GM12878 (cell line): ENCODE results near the gene MAGI3. TPM values are rescaled to one million over a fixed set of nuclear protein-coding genes. Genes with fewer than 3 reads are reported as not detected.
A peak's percentile ranks its signal among the peaks of the same experiment; 100 is the strongest.

ENCODE experiments used
- ATAC-seq: fragments of 200-7000 bp; cut with Tn5 transposase; 3 replicates; pipeline ENCODE4 v1.9.1; 2020; ENCODE audit warnings: mild to moderate bottlenecking, moderate library complexity
- BruUV-seq: library from RNA; stranded (reverse); fragments of 400-500 nt; replicated peaks from 2 replicates; lab custom pipeline; 2021; lab: Mats Ljungman, UMichigan
- CTCF ChIA-PET: fragments of 300-600 bp; sonication (Branson Sonifier 250); formaldehyde crosslinking; extraction: SDS; loops from one replicate; lab custom pipeline; 2021; ENCODE audit warnings: inconsistent platforms; lab: Yijun Ruan, JAX
- POLR2A ChIA-PET: fragments of 350-600 bp; formaldehyde crosslinking; extraction: SDS; loops from one replicate; lab custom pipeline; 2021; ENCODE audit warnings: inconsistent platforms; lab: Charles Lee
- RAD21 ChIA-PET: fragments of 300-600 bp; sonication (Branson Sonifier 250); formaldehyde crosslinking; loops from one replicate; lab custom pipeline; 2023; ENCODE audit warnings: antibody characterized with exemption; ENCODE audit not compliant: unreplicated experiment; lab: Charles Lee
- SMC1A ChIA-PET: fragments of 300-600 bp; sonication (Branson Sonifier 250); formaldehyde crosslinking; loops from one replicate; lab custom pipeline; 2023; ENCODE audit not compliant: unreplicated experiment, uncharacterized antibody; lab: Charles Lee
- DNase-seq: peaks from one replicate; pipeline ENCODE4 v3.0.0-alpha.2; 2011; ENCODE audit warnings: low read depth, low spot score
- FAIRE-seq: peaks from 3 replicates; lab custom pipeline; 2011; peaks lifted over from hg19 to GRCh38; lab: Jason Lieb, UNC
- H2AFZ ChIP-seq: 2 replicates; pipeline ENCODE4 v1.6.0; 2011; ENCODE audit warnings: low read depth, low read length, control low read depth; ENCODE audit not compliant: control insufficient read depth
- H3K27ac ChIP-seq: 2 replicates; pipeline ENCODE4 v1.5.1; 2011; ENCODE audit warnings: control low read depth; ENCODE audit not compliant: control insufficient read depth, insufficient read depth
- H3K27me3 ChIP-seq, 2 experiments: replicated peaks in 1 of 2; 2 replicates each; pipeline versions ENCODE4 v1.6.0 to v1.6.1; 2011; ENCODE audit warnings: low read length in 1 of 2; ENCODE audit not compliant: control insufficient read depth in 2 of 2, insufficient read depth in 2 of 2
- H3K36me3 ChIP-seq, 2 experiments: 2 replicates each; pipeline ENCODE4 v1.5.1; 2011; ENCODE audit warnings: low read length in 1 of 2; ENCODE audit not compliant: control insufficient read depth in 2 of 2, insufficient read depth in 2 of 2
- H3K4me1 ChIP-seq: 2 replicates; pipeline ENCODE4 v1.6.1; 2011; ENCODE audit warnings: mild to moderate bottlenecking, low read length, moderate library complexity, mixed read lengths; ENCODE audit not compliant: control insufficient read depth, insufficient read depth
- H3K4me2 ChIP-seq: 2 replicates; pipeline ENCODE4 v1.6.0; 2011; ENCODE audit warnings: control low read depth; ENCODE audit not compliant: control insufficient read depth, insufficient read depth
- H3K4me3 ChIP-seq: fragments of 200-600 bp; sonication (generic); 2 replicates; pipeline ENCODE4 v1.5.1; 2016
- H3K79me2 ChIP-seq: 2 replicates; pipeline ENCODE4 v1.6.0; 2011; ENCODE audit warnings: low read length; ENCODE audit not compliant: control insufficient read depth, insufficient read depth
- H3K9ac ChIP-seq: 2 replicates; pipeline ENCODE4 v1.8.0; 2011; ENCODE audit warnings: low read length, control low read depth, mixed read lengths; ENCODE audit not compliant: control insufficient read depth, insufficient read depth
- H3K9me3 ChIP-seq: replicated peaks from 3 replicates; pipeline ENCODE4 v1.5.1; 2011; ENCODE audit warnings: mild to moderate bottlenecking, low read length; ENCODE audit not compliant: control insufficient read depth, insufficient read depth
- H4K20me1 ChIP-seq: 2 replicates; pipeline ENCODE4 v1.6.0; 2011; ENCODE audit not compliant: control insufficient read depth, insufficient read depth
- BRCA1 ChIP-seq: IDR thresholded peaks from 2 replicates; pipeline ENCODE4 v1.6.1; 2011; ENCODE audit warnings: low read depth, low read length, improper control_type of control experiment
- FOXK2 ChIP-seq: fragments of 450-650 bp; IDR thresholded peaks from 2 replicates; pipeline ENCODE4 v1.6.1; 2017; ENCODE audit warnings: mild to moderate bottlenecking, moderate library complexity
- FOXM1 ChIP-seq: IDR thresholded peaks from 2 replicates; pipeline ENCODE4 v1.6.1; 2012; ENCODE audit warnings: low read depth, mild to moderate bottlenecking, inconsistent platforms, low read length, moderate library complexity
- KAT2A ChIP-seq: conservative IDR thresholded peaks from 2 replicates; pipeline ENCODE4 v1.6.1; 2011; ENCODE audit warnings: low read depth, low read length; ENCODE audit not compliant: control insufficient read depth
- KLF5 ChIP-seq: fragments of 450-650 bp; IDR thresholded peaks from 2 replicates; pipeline ENCODE4 v1.6.1; 2014; ENCODE audit warnings: mild to moderate bottlenecking; ENCODE audit not compliant: partially characterized antibody
- MEF2A ChIP-seq: IDR thresholded peaks from 2 replicates; pipeline ENCODE4 v1.6.1; 2011; ENCODE audit warnings: low read depth, mild to moderate bottlenecking, low read length, moderate library complexity; ENCODE audit not compliant: insufficient read depth
- NFXL1 ChIP-seq: fragments of 450-650 bp; IDR thresholded peaks from 2 replicates; pipeline ENCODE4 v1.6.1; 2017; ENCODE audit warnings: antibody characterized with exemption, mild to moderate bottlenecking, borderline replicate concordance
- NFYA ChIP-seq: IDR thresholded peaks from 2 replicates; pipeline ENCODE4 v1.6.1; 2011; ENCODE audit warnings: low read depth, mild to moderate bottlenecking, low read length, improper control_type of control experiment, borderline replicate concordance
- NFYB ChIP-seq: IDR thresholded peaks from 2 replicates; pipeline ENCODE4 v1.6.1; 2011; ENCODE audit warnings: low read depth, mild to moderate bottlenecking, low read length, improper control_type of control experiment, moderate library complexity; ENCODE audit not compliant: insufficient read depth
- RBBP5 ChIP-seq: fragments of 200-600 bp; sonication (generic); conservative IDR thresholded peaks from 2 replicates; pipeline ENCODE4 v1.6.1; 2016
- RCOR1 ChIP-seq: conservative IDR thresholded peaks from 2 replicates; pipeline ENCODE4 v1.6.1; 2012; ENCODE audit warnings: low read depth, low read length, improper control_type of control experiment
- RUNX3 ChIP-seq: IDR thresholded peaks from 2 replicates; pipeline ENCODE4 v1.6.1; 2012; ENCODE audit warnings: low read length, inconsistent platforms
- SIN3A ChIP-seq: IDR thresholded peaks from 2 replicates; pipeline ENCODE4 v1.6.1; 2012; ENCODE audit warnings: low read depth, low read length, improper control_type of control experiment
- SP1 ChIP-seq: IDR thresholded peaks from one replicate; pipeline ENCODE4 v1.6.1; 2011; ENCODE audit warnings: low read depth, low read length
- SREBF1 ChIP-seq: IDR thresholded peaks from 2 replicates; pipeline ENCODE4 v1.6.1; 2012; ENCODE audit warnings: mild to moderate bottlenecking, low read length
- STAT1 ChIP-seq: fragments of 450-650 bp; conservative IDR thresholded peaks from 2 replicates; pipeline ENCODE4 v1.6.1; 2014; ENCODE audit warnings: antibody characterized with exemption, mild to moderate bottlenecking
- TCF7 ChIP-seq: IDR thresholded peaks from 2 replicates; pipeline ENCODE4 v1.6.1; 2014; ENCODE audit warnings: antibody characterized with exemption, borderline replicate concordance
- ZNF217 ChIP-seq: fragments of 450-650 bp; IDR thresholded peaks from 2 replicates; pipeline ENCODE4 v1.6.1; 2017; ENCODE audit warnings: antibody characterized with exemption, mild to moderate bottlenecking
- WGBS: methylation state at CpG from one replicate; pipeline ENCODE4 v1.1.6; 2016; ENCODE audit warnings: low lambda C conversion rate; ENCODE audit not compliant: insufficient replicate concordance, insufficient coverage; ENCODE audit errors: missing lambda C conversion rate; 5-methylcytosine and 5-hydroxymethylcytosine counted together
- in situ Hi-C: fragments of 300-500 bp; cut with MboI; formaldehyde crosslinking; loops from 9 replicates; pipeline ENCODE4 v1.14.3; 2018; ENCODE audit warnings: mixed read lengths
- intact Hi-C: fragments of 100-400 bp; cut with micrococcal nuclease; formaldehyde crosslinking; loops from one replicate; pipeline ENCODE4 v1.14.2; 2022; ENCODE audit not compliant: unreplicated experiment
- polyA plus RNA-seq, 11 experiments: library from polyadenylated mRNA; depleted of rRNA in 4 of 11; unstranded in 6 of 11; stranded (reverse) in 5 of 11; fragments of >200 nt; fragmentation: Nextera tagmentation in 4 of 11; fragmentation: Illumina TruSeq in 1 of 11; extraction: Ambion mirVana in 4 of 11; extraction: Trizol in 1 of 11; gene quantifications; 1 replicate in 1 of 11; 2 replicates in 10 of 11; pipeline versions ENCODE4 v1.2.1 to v1.2.3, GENCODE V29; 2011 to 2016; ENCODE audit warnings: inconsistent platforms in 2 of 11, missing spikeins in 2 of 11, low read depth in 1 of 11
- total RNA-seq, 4 experiments: library from RNA; depleted of rRNA in 3 of 4; stranded (reverse); fragments of >200 nt in 3 of 4; fragmentation: Illumina TruSeq in 1 of 4; extraction: Trizol in 1 of 4; gene quantifications; 2 replicates each; pipeline versions ENCODE4 v1.2.1 to v1.2.3, GENCODE V29; 2013 to 2021
- TF ChIP-seq, protein P1 (sequence below): fragments of 150-350 bp; IDR thresholded peaks from 2 replicates; pipeline ENCODE4 v1.6.1; 2014; ENCODE audit warnings: mild to moderate bottlenecking, low read depth, low read length

The MAGI3 gene
- total and polyA plus RNA-seq, 10 of the 15 experiments (the other 5 are each of a cell fraction or from before 2014, with no cell fraction given) = 0.17 to 0.65 (median 0.32) TPM

DNA sequence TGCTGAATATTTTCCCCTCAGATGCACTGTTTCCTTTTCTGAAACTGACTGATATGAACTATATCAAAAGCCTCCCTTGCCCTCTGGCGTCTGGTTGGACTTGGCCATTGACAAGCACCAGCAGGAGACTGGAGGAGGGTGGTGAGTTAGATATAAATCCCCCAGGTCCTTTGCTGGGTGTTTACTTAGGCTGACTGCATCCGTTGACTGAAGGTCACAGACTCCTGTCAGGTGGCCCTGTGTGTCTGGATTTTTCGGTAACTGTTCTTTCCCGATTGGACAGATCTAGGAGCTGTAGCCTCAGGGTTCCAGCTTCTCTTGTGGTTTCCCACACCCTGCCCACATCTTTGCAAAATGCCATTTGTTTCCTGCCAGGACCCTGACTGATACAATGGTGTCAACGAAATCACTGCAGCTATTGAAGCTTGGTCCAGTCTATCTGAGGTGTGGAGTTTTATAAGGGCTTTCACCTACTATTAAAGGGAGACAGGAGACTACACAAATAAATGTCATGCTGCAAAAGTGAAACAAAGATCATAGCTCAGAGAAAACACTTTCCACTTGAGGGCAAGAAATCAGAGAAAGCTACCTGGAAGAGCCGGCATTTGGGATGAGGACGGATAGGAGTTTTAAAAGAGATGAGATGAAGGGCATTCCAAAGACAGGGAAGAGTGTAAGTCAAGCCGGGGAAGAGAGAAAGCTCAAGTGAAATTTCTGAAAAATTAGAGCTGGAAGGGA is 1.5 kb upstream of the MAGI3 start:
- no peak overlapping the region for H2AFZ ChIP-seq
- FAIRE-seq = no peak
- RAD21 ChIA-PET = interaction anchor here (0.8 to 0.9 kb wide), 2 partner anchors 165 to 253 kb away, joined by 3 read pairs; no protein-coding TSS in a partner anchor
- intact Hi-C loops (no loop called here), in situ Hi-C loops (no loop called here)
- H3K27me3 ChIP-seq = peaks cover 0 to 10% of the 10 kb centered on the region in 2 experiments; a peak in 2 of 4 replicates
- H3K4me3 ChIP-seq = no peak overlapping the region
- H3K4me1 ChIP-seq = peaks cover 2% of the 10 kb centered on the region; the same call in 1 of the 2 replicates
- SMC1A ChIA-PET = interaction anchor here (1.1 kb wide), 1 partner anchor 316 kb away, joined by 3 read pairs; the partner anchor contains the start of gene LRIG2
- no peak for TF ChIP-seq ZNF217
- no peak for TF ChIP-seq KAT2A
- TF ChIP-seq MEF2A = no peak
- no peak for TF ChIP-seq RCOR1
- TF ChIP-seq KLF5 = no peak
- no peak for TF ChIP-seq SREBF1
- TF ChIP-seq SP1 = no peak
- TF ChIP-seq SIN3A = no peak
- TF ChIP-seq RBBP5 = no peak
- TF ChIP-seq BRCA1 = no peak
- TF ChIP-seq, protein P1, sequence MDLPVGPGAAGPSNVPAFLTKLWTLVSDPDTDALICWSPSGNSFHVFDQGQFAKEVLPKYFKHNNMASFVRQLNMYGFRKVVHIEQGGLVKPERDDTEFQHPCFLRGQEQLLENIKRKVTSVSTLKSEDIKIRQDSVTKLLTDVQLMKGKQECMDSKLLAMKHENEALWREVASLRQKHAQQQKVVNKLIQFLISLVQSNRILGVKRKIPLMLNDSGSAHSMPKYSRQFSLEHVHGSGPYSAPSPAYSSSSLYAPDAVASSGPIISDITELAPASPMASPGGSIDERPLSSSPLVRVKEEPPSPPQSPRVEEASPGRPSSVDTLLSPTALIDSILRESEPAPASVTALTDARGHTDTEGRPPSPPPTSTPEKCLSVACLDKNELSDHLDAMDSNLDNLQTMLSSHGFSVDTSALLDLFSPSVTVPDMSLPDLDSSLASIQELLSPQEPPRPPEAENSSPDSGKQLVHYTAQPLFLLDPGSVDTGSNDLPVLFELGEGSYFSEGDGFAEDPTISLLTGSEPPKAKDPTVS = no peak
- TF ChIP-seq TCF7 = no peak
- TF ChIP-seq NFYA = no peak
- no peak for TF ChIP-seq RUNX3
- no peak for TF ChIP-seq FOXK2
- no peak for TF ChIP-seq NFXL1
- TF ChIP-seq NFYB = no peak
- TF ChIP-seq STAT1 = no peak
- TF ChIP-seq FOXM1 = no peak
- no peak for ATAC-seq
- H3K9me3 ChIP-seq = no peaks in the 10 kb centered on the region; the same call in 1 of the 3 replicates
- DNase-seq = no peak
- POLR2A ChIA-PET = interaction anchor here (0.6 to 1.0 kb wide), 3 partner anchors 9 to 936 kb away, joined by 3 to 4 read pairs (median 3); no protein-coding TSS in a partner anchor
- WGBS = 50% methylated on average over 8 of the region's 8 CpGs
- H3K79me2 ChIP-seq = no peaks in the 10 kb centered on the region
- no TSS peak for BruUV-seq
- H3K27ac ChIP-seq = no peak overlapping the region
- H3K4me2 ChIP-seq = peak overlapping the region; percentile 96
- CTCF ChIA-PET = interaction anchor here (1.5 to 1.7 kb wide), 2 partner anchors 22 to 316 kb away, joined by 3 to 6 read pairs; partner anchors contain the start of gene LRIG2
- no peaks in the 10 kb centered on the region for H4K20me1 ChIP-seq
- no peaks in the 10 kb centered on the region for H3K36me3 ChIP-seq
- no peak overlapping the region for H3K9ac ChIP-seq
